GM12892 (cell line): ENCODE measurements around the gene MCCD1.
A peak's percentile ranks its signal among the peaks of the same experiment; 100 is the strongest.

Experiments
- POLR2A ChIP-seq: IDR thresholded peaks from 2 replicates; pipeline ENCODE4 v1.6.1; 2011; ENCODE audit warnings: low read depth, low read length, control low read depth
- POLR2AphosphoS5 ChIP-seq: IDR thresholded peaks from 2 replicates; pipeline ENCODE4 v1.6.1; 2011; ENCODE audit warnings: low read depth, low read length, control low read depth
- TAF1 ChIP-seq: IDR thresholded peaks from 2 replicates; pipeline ENCODE4 v1.6.1; 2011; ENCODE audit warnings: low read depth, mild to moderate bottlenecking, control low read depth, low read length, borderline replicate concordance

- no peak; the same call in none of the 2 replicates for TF ChIP-seq POLR2AphosphoS5
- TF ChIP-seq TAF1 = no peak
- TF ChIP-seq POLR2A = peak; percentile 17; the same call in 1 of the 2 replicates
Observed at GRCh38 chr6:31532644-31533454, 4.1 kb downstream of the MCCD1 start.
